WTC11 (cell line): Measurements from ENCODE around the gene INHA. TPM values are rescaled to one million over a fixed set of nuclear protein-coding genes. Genes with fewer than 3 reads are reported as not detected.

Source experiments
- ATAC-seq: fragments of 200-7000 bp; cut with Tn5 transposase; 2 replicates; pipeline ENCODE4 v1.10.0; 2021; ENCODE audit warnings: mild to moderate bottlenecking, moderate library complexity
- CTCF ChIA-PET: fragments of 300-600 bp; sonication (Branson Sonifier 250); formaldehyde crosslinking; loops from one replicate; lab custom pipeline; 2021; ENCODE audit warnings: antibody characterized with exemption; lab: Charles Lee
- POLR2A ChIA-PET: fragments of 350-600 bp; sonication (Branson Sonifier 250); formaldehyde crosslinking; loops from one replicate; lab custom pipeline; 2021; ENCODE audit warnings: antibody characterized with exemption; lab: Charles Lee
- DNase-seq: peaks from one replicate; pipeline ENCODE4 v3.0.0; 2021; ENCODE audit warnings: low spot score
- H3K27ac Mint-ChIP-seq: 2 replicates; pipeline ENCODE4 v1.8.0; 2021; ENCODE audit warnings: mixed read lengths
- H3K27me3 Mint-ChIP-seq: 2 replicates; pipeline ENCODE4 v1.8.0; 2021; ENCODE audit warnings: low read depth, mild to moderate bottlenecking, moderate library complexity, mixed read lengths
- H3K36me3 Mint-ChIP-seq: 2 replicates; pipeline ENCODE4 v1.8.0; 2021; ENCODE audit warnings: mixed read lengths
- H3K4me1 Mint-ChIP-seq: 2 replicates; pipeline ENCODE4 v1.8.0; 2022; ENCODE audit warnings: mixed read lengths
- H3K4me3 Mint-ChIP-seq: 2 replicates; pipeline ENCODE4 v1.8.0; 2021; ENCODE audit warnings: mild to moderate bottlenecking, moderate library complexity, mixed read lengths
- H3K9me3 Mint-ChIP-seq: 2 replicates; pipeline ENCODE4 v1.8.0; 2021; ENCODE audit warnings: mixed read lengths
- E2F4 ChIP-seq: sonication (generic); formaldehyde crosslinking; IDR thresholded peaks from 2 replicates; pipeline ENCODE4 v1.8.1; 2022; ENCODE audit warnings: low read depth, mild to moderate bottlenecking, moderate library complexity, missing genetic modification reagents, borderline replicate concordance
- ETV6 ChIP-seq: sonication (generic); formaldehyde crosslinking; IDR thresholded peaks from 2 replicates; pipeline ENCODE4 v1.8.1; 2022; ENCODE audit warnings: mild to moderate bottlenecking, missing genetic modification reagents
- GABPB1 ChIP-seq: sonication (generic); formaldehyde crosslinking; IDR thresholded peaks from 2 replicates; pipeline ENCODE4 v1.8.1; 2023; ENCODE audit warnings: mild to moderate bottlenecking, missing genetic modification reagents
- KAT7 ChIP-seq: sonication (generic); formaldehyde crosslinking; IDR thresholded peaks from 2 replicates; pipeline ENCODE4 v1.8.1; 2023; ENCODE audit warnings: missing genetic modification reagents, mild to moderate bottlenecking, borderline replicate concordance
- MXD4 ChIP-seq: fragments of 250-450 bp; sonication (Bioruptor Pico); IDR thresholded peaks from 2 replicates; pipeline ENCODE4 v1.8.0; 2021; ENCODE audit warnings: mild to moderate bottlenecking, moderate library complexity, borderline replicate concordance
- MYBL2 ChIP-seq: sonication (generic); formaldehyde crosslinking; IDR thresholded peaks from 2 replicates; pipeline ENCODE4 v1.8.1; 2023; ENCODE audit warnings: mild to moderate bottlenecking, moderate library complexity, missing genetic modification reagents
- SMAD4 ChIP-seq: sonication (generic); formaldehyde crosslinking; IDR thresholded peaks from 2 replicates; pipeline ENCODE4 v1.8.0; 2022; ENCODE audit warnings: mild to moderate bottlenecking, missing genetic modification reagents
- ZMAT4 ChIP-seq: fragments of 250-450 bp; sonication (Bioruptor Pico); IDR thresholded peaks from 2 replicates; pipeline ENCODE4 v1.9.0; 2021; ENCODE audit warnings: mild to moderate bottlenecking
- ZNF138 ChIP-seq: sonication (generic); formaldehyde crosslinking; conservative IDR thresholded peaks from 2 replicates; pipeline ENCODE4 v1.8.1; 2022; ENCODE audit warnings: mild to moderate bottlenecking, moderate library complexity, missing genetic modification reagents
- ZNF232 ChIP-seq: sonication (generic); formaldehyde crosslinking; IDR thresholded peaks from 2 replicates; pipeline ENCODE4 v1.8.0; 2022; ENCODE audit warnings: mild to moderate bottlenecking, missing genetic modification reagents
- ZNF263 ChIP-seq: sonication (generic); formaldehyde crosslinking; IDR thresholded peaks from 2 replicates; pipeline ENCODE4 v1.8.1; 2022; ENCODE audit warnings: low read depth, mild to moderate bottlenecking, moderate library complexity, missing genetic modification reagents
- ZNF416 ChIP-seq: fragments of 250-450 bp; sonication (Bioruptor Pico); IDR thresholded peaks from 2 replicates; pipeline ENCODE4 v1.9.0; 2021; ENCODE audit warnings: mild to moderate bottlenecking, inconsistent platforms
- microRNA-seq: library from miRNA; unstranded; fragments of <30 nt; microRNA quantifications from one replicate; pipeline ENCODE4 v1.2.0, GENCODE V29; 2022; ENCODE audit warnings: borderline number of aligned reads
- total RNA-seq: library from RNA; stranded (reverse); gene quantifications from 3 replicates; pipeline ENCODE4 v1.2.3, GENCODE V29; 2021

Gene INHA
- total RNA-seq, 1 experiment from 2014 or later = 1.4 TPM

- TF ChIP-seq ZMAT4 (CRISPR knock-in tag) (no peak), ZNF232 (CRISPR knock-in tag) (no peak), ETV6 (CRISPR knock-in tag) (no peak), KAT7 (CRISPR knock-in tag) (no peak), MXD4 (CRISPR knock-in tag) (no peak), MYBL2 (CRISPR knock-in tag) (no peak), ZNF263 (CRISPR knock-in tag) (no peak)
These were observed 50.4 kb downstream of the INHA start (continued) for GRCh38 chr2:219622472-219622871.

- no peaks in the 10 kb centered on the region for H3K36me3 Mint-ChIP-seq
- CTCF ChIA-PET = no interaction called here
- H3K27ac Mint-ChIP-seq = no peak overlapping the region
- DNase-seq (no peak), ATAC-seq (no peak)
- peaks cover 22% of the 10 kb centered on the region for H3K27me3 Mint-ChIP-seq
- H3K9me3 Mint-ChIP-seq = no peaks in the 10 kb centered on the region
- POLR2A ChIA-PET = no interaction called here
- H3K4me3 Mint-ChIP-seq = no peak overlapping the region
- no peak for TF ChIP-seq SMAD4
- no peak for TF ChIP-seq E2F4
- peaks cover 6% of the 10 kb centered on the region for H3K4me1 Mint-ChIP-seq
These were observed 52.5 kb downstream of the INHA start for GRCh38 chr2:219624565-219624964.

GRCh38 chr2:219625179-219625578, 53.1 kb downstream of the INHA start:
- H3K4me3 Mint-ChIP-seq = no peak overlapping the region

More at GRCh38 chr2:219625179-219625578, 53.1 kb downstream of the INHA start:
- Mint-ChIP-seq H3K4me1 (peaks cover 6% of the 10 kb centered on the region), H3K36me3 (no peaks in the 10 kb centered on the region), H3K27me3 (peaks cover 22% of the 10 kb centered on the region), H3K27ac (no peak overlapping the region), H3K9me3 (no peaks in the 10 kb centered on the region)
- POLR2A ChIA-PET = interaction anchor here (1.7 kb wide), 1 partner anchor 13 kb away, joined by 4 read pairs; no protein-coding TSS in a partner anchor
- no peak for TF ChIP-seq ZNF138 (CRISPR knock-in tag)
- TF ChIP-seq GABPB1 = no peak
- no peak for TF ChIP-seq ZNF416 (CRISPR knock-in tag)
- CTCF ChIA-PET = no interaction called here
- no peak for DNase-seq
- ATAC-seq = no peak

Small RNA genes within 50 kb of the gene (microRNA-seq; reads per million reads assigned to microRNA genes)
- not detected for gene MIR3132

Other genes with a start within 250 kb of the INHA start
- gene RESP18, start 239.6 kb upstream of the INHA start, total RNA-seq = not detected in 3 replicates
- gene DNPEP, start 184.4 kb upstream of the INHA start, total RNA-seq = 65.8 to 70.2 TPM (median 67.6 TPM) in 3 replicates
- 1.6 to 3.5 TPM (median 2.8 TPM) in 3 replicates for gene DES, start 153.9 kb upstream of the INHA start, total RNA-seq
- 55.3 to 62.7 TPM (median 57.8 TPM) in 3 replicates for gene SPEG, start 137.5 kb upstream of the INHA start, total RNA-seq
- 44.2 to 51.9 TPM (median 49.5 TPM) in 3 replicates for gene GMPPA, start 73.4 kb upstream of the INHA start, total RNA-seq
- 0.79 to 1.0 TPM (median 0.80 TPM) in 3 replicates for gene ASIC4, start 57.8 kb upstream of the INHA start, total RNA-seq
- gene CHPF, start 28.5 kb upstream of the INHA start, total RNA-seq = 84.3 to 97.0 TPM (median 84.8 TPM) in 3 replicates
- gene TMEM198, start 28.3 kb upstream of the INHA start, total RNA-seq = 7.1 to 8.1 TPM (median 7.3 TPM) in 3 replicates
- 159 to 221 TPM (median 213 TPM) in 3 replicates for gene OBSL1, start 771 bp upstream of the INHA start, total RNA-seq
- 31.3 to 39.9 TPM (median 31.9 TPM) in 3 replicates for gene STK11IP, start 25.5 kb downstream of the INHA start, total RNA-seq
- gene SLC4A3, start 55.3 kb downstream of the INHA start, total RNA-seq = 7.8 to 9.9 TPM (median 8.7 TPM) in 3 replicates